Keratinocyte (primary cell): ENCODE results near the gene DDX47. TPM values are rescaled to one million over a fixed set of nuclear protein-coding genes. Genes with fewer than 3 reads are reported as not detected.

Source experiments
- DNase-seq: peaks from one replicate; pipeline ENCODE4 v3.0.0-alpha.2; 2011; ENCODE audit warnings: low read depth, missing footprints, low spot score
- FAIRE-seq: peaks from 2 replicates; lab custom pipeline; 2011; peaks lifted over from hg19 to GRCh38; lab: Jason Lieb, UNC
- H2AFZ ChIP-seq: 2 replicates; pipeline ENCODE4 v1.6.0; 2012; ENCODE audit warnings: low read length, control low read depth, inconsistent platforms; ENCODE audit not compliant: control insufficient read depth
- H3K27ac ChIP-seq: 2 replicates; pipeline ENCODE4 v1.5.1; 2011; ENCODE audit warnings: low read length; ENCODE audit not compliant: control insufficient read depth, insufficient read depth
- H3K27me3 ChIP-seq: 3 replicates; pipeline ENCODE4 v1.6.0; 2011; ENCODE audit warnings: low read length; ENCODE audit not compliant: control insufficient read depth, insufficient read depth; ENCODE audit errors: extremely low read depth
- H3K36me3 ChIP-seq, 2 experiments: 2 replicates in 1 of 2; 3 replicates in 1 of 2; pipeline ENCODE4 v1.5.1; 2011; ENCODE audit warnings: low read length in 2 of 2, mild to moderate bottlenecking in 1 of 2; ENCODE audit not compliant: control insufficient read depth in 2 of 2, insufficient read depth in 2 of 2; ENCODE audit errors: extremely low read depth in 1 of 2
- H3K4me1 ChIP-seq: 3 replicates; pipeline ENCODE4 v1.5.1; 2011; ENCODE audit warnings: low read length; ENCODE audit not compliant: control insufficient read depth, insufficient read depth; ENCODE audit errors: extremely low read depth
- H3K4me2 ChIP-seq: 3 replicates; pipeline ENCODE4 v1.6.0; 2011; ENCODE audit warnings: low read depth, low read length; ENCODE audit not compliant: control insufficient read depth, insufficient read depth; ENCODE audit errors: extremely low read depth
- H3K4me3 ChIP-seq, 3 experiments: fragments of 200-600 bp in 1 of 3; sonication (generic) in 1 of 3; 2 replicates in 2 of 3; 3 replicates in 1 of 3; pipeline ENCODE4 v1.5.1; 2011 to 2016; ENCODE audit warnings: low read length in 3 of 3, mild to moderate bottlenecking in 3 of 3, control low read depth in 2 of 3, inconsistent platforms in 1 of 3, low read depth in 1 of 3, mixed read lengths in 1 of 3, mixed run types in 1 of 3, moderate library complexity in 1 of 3; ENCODE audit not compliant: control insufficient read depth in 2 of 3, insufficient read depth in 2 of 3; ENCODE audit errors: extremely low read depth in 1 of 3
- H3K79me2 ChIP-seq: 2 replicates; pipeline ENCODE4 v1.6.0; 2012; ENCODE audit warnings: low read length; ENCODE audit not compliant: control insufficient read depth, insufficient read depth
- H3K9ac ChIP-seq: 3 replicates; pipeline ENCODE4 v1.6.0; 2011; ENCODE audit warnings: low read length; ENCODE audit not compliant: control insufficient read depth, insufficient read depth; ENCODE audit errors: extremely low read depth
- H3K9me1 ChIP-seq: 3 replicates; pipeline ENCODE4 v1.6.0; 2011; ENCODE audit warnings: low read length; ENCODE audit not compliant: control insufficient read depth, insufficient read depth; ENCODE audit errors: extremely low read depth
- H3K9me3 ChIP-seq: 2 replicates; pipeline ENCODE4 v1.5.1; 2012; ENCODE audit warnings: low read depth, low read length; ENCODE audit not compliant: control insufficient read depth
- H4K20me1 ChIP-seq: 3 replicates; pipeline ENCODE4 v1.6.0; 2011; ENCODE audit warnings: low read length; ENCODE audit not compliant: control insufficient read depth, insufficient read depth; ENCODE audit errors: extremely low read depth
- CTCF ChIP-seq, 3 experiments: IDR thresholded peaks in 1 of 3; conservative IDR thresholded peaks in 1 of 3; optimal IDR thresholded peaks in 1 of 3; 2 replicates in 2 of 3; 3 replicates in 1 of 3; pipeline versions ENCODE3 to v1.5.1; 2011; ENCODE audit warnings: low read length in 3 of 3, mild to moderate bottlenecking in 3 of 3, moderate library complexity in 2 of 3, control low read depth in 1 of 3, inconsistent platforms in 1 of 3; ENCODE audit not compliant: insufficient read depth in 2 of 3; ENCODE audit errors: extremely low read depth in 1 of 3
- EZH2 ChIP-seq: IDR thresholded peaks from one replicate; pipeline ENCODE4 v1.6.1; 2012; ENCODE audit warnings: inconsistent platforms, mild to moderate bottlenecking, low read length, moderate library complexity
- dilution Hi-C: fragments of 300-500 bp; cut with MboI; formaldehyde crosslinking; loops from one replicate; pipeline ENCODE4 v1.7.0; 2020; ENCODE audit warnings: low sequenced_read_pairs; ENCODE audit not compliant: extremely low pct_ligation_motif_present
- polyA plus RNA-seq, 5 experiments: library from polyadenylated mRNA; depleted of rRNA in 3 of 5; stranded (reverse) in 3 of 5; stranded (forward) in 1 of 5; unstranded in 1 of 5; fragments of >200 nt; gene quantifications; 1 replicate in 1 of 5; 2 replicates in 3 of 5; 3 replicates in 1 of 5; pipeline versions ENCODE4 v1.2.1 to v1.2.3, GENCODE V29; 2011 to 2012; ENCODE audit warnings: missing spikeins in 2 of 5, low read depth in 1 of 5, low replicate concordance in 1 of 5

The DDX47 gene
- polyA plus RNA-seq, 1 donor (not counting 4 experiments of a cell fraction or from before 2014, with no cell fraction given): 90.2 TPM

- Histone ChIP-seq H3K36me3 (no peaks in the 10 kb centered on the region), H3K27ac (no peak overlapping the region), H4K20me1 (no peaks in the 10 kb centered on the region), H3K9me3 (no peaks in the 10 kb centered on the region), H3K9me1 (no peaks in the 10 kb centered on the region), H3K4me1 (peaks cover 26% of the 10 kb centered on the region), H2AFZ (no peak overlapping the region), H3K79me2 (no peaks in the 10 kb centered on the region), H3K4me2 (no peak overlapping the region), H3K27me3 (no peaks in the 10 kb centered on the region), H3K9ac (no peak overlapping the region), H3K4me3 (no peak overlapping the region)
- TF ChIP-seq EZH2 (no peak), CTCF (optimal IDR thresholded peaks at IDR 0.05 in 1 of 3, IDR thresholded peaks at IDR 0.05 in 1 of 3, conservative IDR thresholded peaks at IDR 0.05 in 1 of 3; ENCODE audit: extremely low read depth in 1 of 3, insufficient read depth in 2 of 3, low read length in 3 of 3) (no peak)
- dilution Hi-C loops: no loop called here
- DNase-seq (no peak), FAIRE-seq (no peak)
Observed at GRCh38 chr12:12779007-12779406, 34.1 kb upstream of the DDX47 start.

- TF ChIP-seq CTCF (optimal IDR thresholded peaks at IDR 0.05 in 1 of 3, IDR thresholded peaks at IDR 0.05 in 1 of 3, conservative IDR thresholded peaks at IDR 0.05 in 1 of 3; ENCODE audit: extremely low read depth in 1 of 3, insufficient read depth in 2 of 3, low read length in 3 of 3) (no peak), EZH2 (no peak)
- FAIRE-seq (peak; percentile 29), DNase-seq (peak; percentile 63)
- Histone ChIP-seq H3K27me3 (no peaks in the 10 kb centered on the region), H3K4me3 (no peak overlapping the region), H2AFZ (no peak overlapping the region), H3K36me3 (no peaks in the 10 kb centered on the region), H3K9me1 (no peaks in the 10 kb centered on the region), H4K20me1 (no peaks in the 10 kb centered on the region), H3K4me1 (peaks cover 26% of the 10 kb centered on the region), H3K27ac (no peak overlapping the region), H3K79me2 (no peaks in the 10 kb centered on the region), H3K9ac (no peak overlapping the region), H3K4me2 (peak overlapping the region; percentile 53), H3K9me3 (no peaks in the 10 kb centered on the region)
- dilution Hi-C loops: no loop called here
Observed at GRCh38 chr12:12779529-12779928, 33.6 kb upstream of the DDX47 start.
